SK-N-MC (cell line): ENCODE results near the gene APOL1.
A peak's percentile ranks its signal among the peaks of the same experiment; 100 is the strongest.
"Not testable (repeated sequence)": the region's sequence is repeated elsewhere in the genome, so short reads cannot be mapped to it uniquely, and the experiment has no call there.

Experiments used
- DNase-seq: peaks from one replicate; pipeline ENCODE4 v3.0.0-alpha.2; 2011; ENCODE audit warnings: low read depth, low spot score
- H3K27ac ChIP-seq: fragments of 200-600 bp; sonication (generic); 2 replicates; pipeline ENCODE4 v1.5.1; 2016; ENCODE audit warnings: mixed run types
- H3K36me3 ChIP-seq: fragments of 200-600 bp; sonication (generic); 2 replicates; pipeline ENCODE4 v1.6.1; 2017; ENCODE audit warnings: antibody characterized with exemption, low read length, mixed read lengths; ENCODE audit not compliant: insufficient read depth
- H3K4me3 ChIP-seq: fragments of 200-600 bp; sonication (generic); 2 replicates; pipeline ENCODE4 v1.5.1; 2016
- H3K9ac ChIP-seq: fragments of 200-600 bp; sonication (generic); 2 replicates; pipeline ENCODE4 v1.8.0; 2017; ENCODE audit warnings: mixed run types, mixed read lengths; ENCODE audit not compliant: insufficient read length
- H3K9me3 ChIP-seq: fragments of 200-600 bp; sonication (generic); 2 replicates; pipeline ENCODE4 v1.6.1; 2017; ENCODE audit warnings: low read depth, mild to moderate bottlenecking, antibody characterized with exemption, low read length, moderate library complexity, mixed read lengths
- EZH2 ChIP-seq: fragments of 200-600 bp; sonication (generic); IDR thresholded peaks from one replicate; pipeline ENCODE4 v1.6.1; 2017; ENCODE audit warnings: antibody characterized with exemption
- FOXP2 ChIP-seq: optimal IDR thresholded peaks from 2 replicates; pipeline ENCODE3; 2011; ENCODE audit warnings: mild to moderate bottlenecking, moderate library complexity; ENCODE audit not compliant: insufficient read depth; ENCODE audit errors: extremely low read length, control extremely low read depth
- POLR2AphosphoS5 ChIP-seq: IDR thresholded peaks from 2 replicates; pipeline ENCODE4 v1.6.1; 2012; ENCODE audit warnings: mild to moderate bottlenecking, low read depth, low read length, borderline replicate concordance

Gene APOL1

GRCh38 chr22:36252754-36253522, at the start of gene APOL1:
APOL1 (plus strand) TSS chr22:36253133; CDS start chr22:36254956, 1,823 bp downstream.
- Histone ChIP-seq H3K4me3 (no peak within 1 kb of the TSS), H3K36me3 (no peaks in the 10 kb centered on the region), H3K27ac (no peak within 1 kb of the TSS), H3K9me3 (no peaks in the 10 kb centered on the region), H3K9ac (no peak within 1 kb of the TSS)
- DNase-seq, result no peak
- TF ChIP-seq EZH2 (no peak), POLR2AphosphoS5 (no peak), FOXP2 (no peak)

GRCh38 chr22:36203441-36203840, 49.5 kb upstream of the APOL1 start:
- H3K9me3 ChIP-seq, H3K4me3 ChIP-seq, H3K36me3 ChIP-seq, H3K27ac ChIP-seq, H3K9ac ChIP-seq, DNase-seq: not testable (repeated sequence)

- TF ChIP-seq POLR2AphosphoS5, result no peak
- no peak for TF ChIP-seq EZH2
- no peak for TF ChIP-seq FOXP2
- no peak for DNase-seq
- no peaks in the 10 kb centered on the region for H3K36me3 ChIP-seq
- H3K9me3 ChIP-seq, result no peaks in the 10 kb centered on the region
- no peak overlapping the region for H3K27ac ChIP-seq
- H3K4me3 ChIP-seq, result no peak overlapping the region
- H3K9ac ChIP-seq, result no peak overlapping the region
These were observed 48.8 kb upstream of the APOL1 start for GRCh38 chr22:36204001-36204631.

GRCh38 chr22:36204632-36205015, 48.3 kb upstream of the APOL1 start:
- no peak overlapping the region for H3K9ac ChIP-seq
- no peaks in the 10 kb centered on the region for H3K9me3 ChIP-seq
- H3K27ac ChIP-seq, result no peak overlapping the region
- no peak for TF ChIP-seq EZH2
- no peak for TF ChIP-seq POLR2AphosphoS5
- no peak for TF ChIP-seq FOXP2
- H3K36me3 ChIP-seq, result no peaks in the 10 kb centered on the region
- H3K4me3 ChIP-seq, result no peak overlapping the region
- no peak for DNase-seq

GRCh38 chr22:36205573-36205972, 47.4 kb upstream of the APOL1 start:
- not testable (repeated sequence) for H3K9me3 ChIP-seq, H3K4me3 ChIP-seq, H3K9ac ChIP-seq, H3K36me3 ChIP-seq, DNase-seq, H3K27ac ChIP-seq

GRCh38 chr22:36206255-36206654, 46.7 kb upstream of the APOL1 start:
- Histone ChIP-seq H3K4me3 (no peak overlapping the region), H3K27ac (0 out of 2 replicates have a peak overlapping the region, but pooled peaks have one; percentile 17), H3K9ac (no peak overlapping the region), H3K9me3 (no peaks in the 10 kb centered on the region), H3K36me3 (no peaks in the 10 kb centered on the region)
- TF ChIP-seq EZH2 (no peak), FOXP2 (no peak), POLR2AphosphoS5 (no peak)
- DNase-seq, result no peak

GRCh38 chr22:36208162-36208765, 44.7 kb upstream of the APOL1 start:
- H3K4me3 ChIP-seq, result no peak overlapping the region
- no peak overlapping the region for H3K9ac ChIP-seq
- TF ChIP-seq FOXP2 (no peak), EZH2 (no peak), POLR2AphosphoS5 (no peak)
- H3K9me3 ChIP-seq, result no peaks in the 10 kb centered on the region
- H3K36me3 ChIP-seq, result no peaks in the 10 kb centered on the region
- H3K27ac ChIP-seq, result no peak overlapping the region
- DNase-seq, result no peak

- H3K9me3 ChIP-seq, result no peaks in the 10 kb centered on the region
- TF ChIP-seq POLR2AphosphoS5, result no peak
- TF ChIP-seq FOXP2, result no peak
- no peak for TF ChIP-seq EZH2
- H3K4me3 ChIP-seq, result no peak overlapping the region
- no peak overlapping the region for H3K9ac ChIP-seq
- H3K27ac ChIP-seq, result no peak overlapping the region
- DNase-seq, result no peak
- H3K36me3 ChIP-seq, result no peaks in the 10 kb centered on the region
These were observed 44.0 kb upstream of the APOL1 start for GRCh38 chr22:36208914-36209313.

- not testable (repeated sequence) for H3K9ac ChIP-seq, DNase-seq, H3K36me3 ChIP-seq, H3K9me3 ChIP-seq, H3K4me3 ChIP-seq, H3K27ac ChIP-seq
These were observed 43.4 kb upstream of the APOL1 start for GRCh38 chr22:36209488-36209908.
